LNCAP (cell line): ENCODE data around the gene RAET1G.

Source experiments
- TF ChIP-seq, protein P1 (sequence below): fragments of 450-650 bp; IDR thresholded peaks from 2 replicates; pipeline ENCODE4 v1.5.1; 2017; ENCODE audit warnings: mild to moderate bottlenecking

RAET1G gene

GRCh38 chr6:149963212-149963461, 40.2 kb upstream of the RAET1G start:
- TF ChIP-seq, protein P1, sequence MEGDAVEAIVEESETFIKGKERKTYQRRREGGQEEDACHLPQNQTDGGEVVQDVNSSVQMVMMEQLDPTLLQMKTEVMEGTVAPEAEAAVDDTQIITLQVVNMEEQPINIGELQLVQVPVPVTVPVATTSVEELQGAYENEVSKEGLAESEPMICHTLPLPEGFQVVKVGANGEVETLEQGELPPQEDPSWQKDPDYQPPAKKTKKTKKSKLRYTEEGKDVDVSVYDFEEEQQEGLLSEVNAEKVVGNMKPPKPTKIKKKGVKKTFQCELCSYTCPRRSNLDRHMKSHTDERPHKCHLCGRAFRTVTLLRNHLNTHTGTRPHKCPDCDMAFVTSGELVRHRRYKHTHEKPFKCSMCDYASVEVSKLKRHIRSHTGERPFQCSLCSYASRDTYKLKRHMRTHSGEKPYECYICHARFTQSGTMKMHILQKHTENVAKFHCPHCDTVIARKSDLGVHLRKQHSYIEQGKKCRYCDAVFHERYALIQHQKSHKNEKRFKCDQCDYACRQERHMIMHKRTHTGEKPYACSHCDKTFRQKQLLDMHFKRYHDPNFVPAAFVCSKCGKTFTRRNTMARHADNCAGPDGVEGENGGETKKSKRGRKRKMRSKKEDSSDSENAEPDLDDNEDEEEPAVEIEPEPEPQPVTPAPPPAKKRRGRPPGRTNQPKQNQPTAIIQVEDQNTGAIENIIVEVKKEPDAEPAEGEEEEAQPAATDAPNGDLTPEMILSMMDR, result no peak

DNA sequence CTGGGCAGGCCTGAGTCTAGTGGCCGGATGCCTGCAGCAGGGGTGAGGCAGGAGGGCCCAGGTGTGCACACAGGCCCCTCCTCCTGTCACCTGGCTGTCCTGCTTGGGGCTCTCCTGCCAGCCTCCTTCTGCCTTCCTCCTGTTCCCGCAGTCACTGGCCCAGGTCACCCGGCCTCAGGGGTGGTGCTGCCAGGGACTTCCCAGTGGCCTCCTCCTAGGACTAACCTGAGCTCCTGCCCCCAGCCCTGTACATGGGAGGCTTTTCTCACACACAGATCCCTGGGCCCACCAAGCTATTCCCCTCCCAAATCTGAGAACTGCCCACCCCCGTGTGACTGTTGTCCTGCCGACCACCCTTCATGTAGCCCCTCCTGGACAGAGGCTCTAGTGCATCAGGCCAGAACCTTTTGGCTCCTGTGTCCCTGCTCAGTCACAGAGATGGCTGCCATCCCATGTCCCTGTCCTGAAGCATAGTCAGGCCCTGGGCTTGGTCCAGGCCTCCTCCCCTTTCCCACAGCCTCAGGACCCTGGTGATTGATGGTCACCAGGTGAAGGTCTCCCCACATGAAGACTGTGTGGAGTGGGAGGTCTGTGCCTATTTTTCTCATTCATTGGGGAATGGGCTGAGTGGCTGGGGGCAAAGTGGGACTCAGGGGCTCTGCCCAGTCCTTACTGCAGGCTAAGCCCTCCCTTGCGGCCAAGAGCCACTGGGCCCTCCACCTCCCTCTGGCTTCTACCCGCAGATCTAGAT, 39.7 kb upstream of the RAET1G start:
- TF ChIP-seq, protein P1, result no peak

DNA sequence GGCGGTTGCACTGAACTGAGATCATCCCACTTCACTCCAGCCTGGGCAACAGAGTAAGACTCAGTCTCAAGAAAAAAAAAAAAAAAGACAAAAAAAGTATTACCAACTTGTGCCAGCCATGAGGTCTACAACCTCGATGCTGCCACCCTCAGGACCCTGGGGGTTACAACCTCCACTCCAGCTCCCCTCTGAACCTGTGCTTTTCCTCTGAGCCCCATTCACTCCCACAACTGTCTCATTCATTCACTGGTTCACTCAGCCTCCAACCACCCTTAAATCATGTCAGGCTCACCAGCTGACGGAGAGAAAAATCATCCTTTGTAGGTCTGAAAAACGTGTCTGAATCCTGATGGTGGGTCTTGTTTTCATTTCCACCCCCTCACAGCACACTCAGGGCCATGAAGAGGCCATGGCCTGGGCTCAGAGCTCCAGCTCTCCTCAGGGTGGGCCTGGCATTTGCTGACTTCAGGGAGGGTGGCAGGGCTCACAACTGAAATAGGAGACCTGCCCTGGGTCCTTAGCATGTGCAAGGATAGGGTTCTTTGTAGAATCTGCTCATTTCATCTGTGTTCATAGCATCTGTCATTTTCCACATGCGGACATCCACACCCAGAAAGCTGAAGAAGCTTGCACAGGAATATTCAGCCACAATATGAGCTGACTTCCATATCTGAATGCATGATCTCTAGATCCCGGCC, 39.0 kb upstream of the RAET1G start:
- TF ChIP-seq, protein P1, result no peak

- TF ChIP-seq, protein P1, result no peak
Measured at GRCh38 chr6:149960488-149960887, 37.6 kb upstream of the RAET1G start.

GRCh38 chr6:149951626-149952025, 28.7 kb upstream of the RAET1G start:
- TF ChIP-seq, protein P1, result no peak

- TF ChIP-seq, protein P1, result no peak
Measured at GRCh38 chr6:149951096-149951495, 28.2 kb upstream of the RAET1G start.

- TF ChIP-seq, protein P1, result no peak
Measured at GRCh38 chr6:149950423-149950822, 27.5 kb upstream of the RAET1G start.

GRCh38 chr6:149948616-149949015, 25.7 kb upstream of the RAET1G start:
- TF ChIP-seq, protein P1, result no peak
